Natural killer cell treated with Interleukin-12 subunit alpha and Interleukin-12 subunit beta and Interleukin-15 and Interleukin-18, amount 100 ng/mL, for 72 hours (primary cell): ENCODE measurements around the gene RASSF5. TPM values are rescaled to one million over a fixed set of nuclear protein-coding genes. Genes with fewer than 3 reads are reported as not detected.

Experiments used
- ATAC-seq, 2 donors: fragments of 150-1000 bp; cut with Tn5 transposase in 1 of 2; sonication (Bioruptor Pico), chemical (Tn5 transposase) in 1 of 2; 2 replicates each; pipeline ENCODE4 v1.10.0; 2021
- DNase-seq: peaks from one replicate; pipeline ENCODE4 v3.0.0; 2022; ENCODE audit warnings: low spot score
- H3K27ac Mint-ChIP-seq, 2 donors: 1 replicate in 1 of 2; 2 replicates in 1 of 2; pipeline ENCODE4 v1.8.0; 2022; ENCODE audit warnings: mixed read lengths in 2 of 2, mild to moderate bottlenecking in 1 of 2, moderate library complexity in 1 of 2
- H3K27me3 Mint-ChIP-seq, 2 donors: 1 replicate in 1 of 2; 2 replicates in 1 of 2; pipeline ENCODE4 v1.8.0; 2022; ENCODE audit warnings: mixed read lengths in 2 of 2
- H3K36me3 Mint-ChIP-seq: one replicate; pipeline ENCODE4 v1.8.0; 2022; ENCODE audit warnings: mixed read lengths
- H3K4me1 Mint-ChIP-seq, 2 donors: 1 replicate in 1 of 2; 2 replicates in 1 of 2; pipeline ENCODE4 v1.8.0; 2022; ENCODE audit warnings: low read depth in 2 of 2, mixed read lengths in 2 of 2, mild to moderate bottlenecking in 1 of 2
- H3K4me3 Mint-ChIP-seq: one replicate; pipeline ENCODE4 v1.8.0; 2022; ENCODE audit warnings: mixed read lengths
- H3K9me3 Mint-ChIP-seq: 2 replicates; pipeline ENCODE4 v1.8.0; 2022; ENCODE audit warnings: mixed read lengths
- total RNA-seq, 2 donors: library from RNA; stranded (reverse); gene quantifications; one replicate each; pipeline ENCODE4 v1.2.3, GENCODE V29; 2022

The RASSF5 gene
- 100 to 1,000 TPM; 178 to 260 TPM for total RNA-seq

- peak within 1 kb of the TSS; percentile 82 to 91 for H3K27ac Mint-ChIP-seq
- peak; percentile 84 for ATAC-seq
- H3K4me3 Mint-ChIP-seq = peak within 1 kb of the TSS; percentile 90
- DNase-seq = peak; percentile 94
- peaks cover 63 to 79% of the 10 kb centered on the region in 2 donors for H3K4me1 Mint-ChIP-seq
- H3K27me3 Mint-ChIP-seq = peaks cover 0 to 2% of the 10 kb centered on the region in 2 donors
- H3K9me3 Mint-ChIP-seq = no peaks in the 10 kb centered on the region
- no peaks in the 10 kb centered on the region for H3K36me3 Mint-ChIP-seq
Measured at GRCh38 chr1:206507284-206508129, at the start of gene RASSF5. Gene RASSF5 (plus strand): TSS chr1:206507531. CDS start chr1:206507603, 72 bp downstream.

DNA sequence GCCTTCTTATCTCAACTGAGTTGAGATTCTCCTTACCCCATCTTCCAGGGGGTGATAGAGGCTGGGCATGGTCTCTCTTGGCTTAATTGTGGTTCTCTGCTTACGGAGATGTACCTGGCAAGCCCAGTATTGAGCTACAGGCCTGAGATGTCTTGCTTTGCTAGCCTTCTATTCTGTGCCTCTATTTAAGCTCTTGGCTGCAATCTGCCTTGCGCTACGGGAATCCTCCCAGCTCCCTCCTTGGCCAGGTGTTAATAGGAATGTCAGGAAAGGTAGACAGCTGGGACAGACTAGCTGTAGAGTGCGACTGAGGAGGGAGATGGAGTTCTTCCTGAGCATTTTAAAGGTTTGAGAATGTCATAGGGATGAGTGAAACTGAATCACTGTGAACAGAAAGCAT is 47.6 kb upstream of the RASSF5 start:
- H3K27ac Mint-ChIP-seq = peak overlapping the region in 1 of 2 donors; percentile 72
- H3K9me3 Mint-ChIP-seq = no peaks in the 10 kb centered on the region

DNA sequence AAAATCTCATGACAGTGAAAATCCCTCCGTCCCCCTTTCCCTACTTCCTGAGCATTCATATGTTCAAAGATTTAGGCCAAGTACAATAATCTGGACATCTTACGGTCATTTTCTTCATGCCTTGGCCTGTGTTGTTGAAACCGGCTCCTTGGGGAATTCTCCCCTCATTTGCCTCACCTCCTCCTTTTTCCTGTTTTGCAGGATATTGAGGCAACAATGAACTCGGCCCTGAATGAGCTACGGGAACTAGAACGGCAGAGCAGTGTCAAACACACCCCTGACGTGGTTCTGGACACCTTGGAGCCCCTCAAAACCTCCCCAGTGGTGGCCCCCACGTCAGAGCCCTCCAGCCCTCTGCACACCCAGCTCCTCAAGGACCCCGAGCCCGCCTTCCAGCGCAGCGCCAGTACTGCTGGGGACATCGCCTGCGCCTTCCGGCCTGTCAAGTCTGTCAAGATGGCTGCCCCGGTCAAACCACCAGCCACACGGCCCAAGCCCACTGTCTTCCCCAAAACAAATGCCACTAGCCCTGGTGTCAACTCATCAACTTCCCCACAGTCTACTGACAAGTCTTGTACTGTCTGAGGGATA is 46.4 kb upstream of the RASSF5 start:
- no peak overlapping the region for H3K27ac Mint-ChIP-seq

More for the DNA sequence above, 47.6 kb upstream of the RASSF5 start:
- Mint-ChIP-seq H3K27me3 (no peaks in the 10 kb centered on the region), H3K4me1 (peaks cover 16 to 25% of the 10 kb centered on the region in 2 donors), H3K36me3 (peaks cover 6% of the 10 kb centered on the region), H3K4me3 (no peak overlapping the region)
- ATAC-seq = no peak
- DNase-seq = no peak

DNA sequence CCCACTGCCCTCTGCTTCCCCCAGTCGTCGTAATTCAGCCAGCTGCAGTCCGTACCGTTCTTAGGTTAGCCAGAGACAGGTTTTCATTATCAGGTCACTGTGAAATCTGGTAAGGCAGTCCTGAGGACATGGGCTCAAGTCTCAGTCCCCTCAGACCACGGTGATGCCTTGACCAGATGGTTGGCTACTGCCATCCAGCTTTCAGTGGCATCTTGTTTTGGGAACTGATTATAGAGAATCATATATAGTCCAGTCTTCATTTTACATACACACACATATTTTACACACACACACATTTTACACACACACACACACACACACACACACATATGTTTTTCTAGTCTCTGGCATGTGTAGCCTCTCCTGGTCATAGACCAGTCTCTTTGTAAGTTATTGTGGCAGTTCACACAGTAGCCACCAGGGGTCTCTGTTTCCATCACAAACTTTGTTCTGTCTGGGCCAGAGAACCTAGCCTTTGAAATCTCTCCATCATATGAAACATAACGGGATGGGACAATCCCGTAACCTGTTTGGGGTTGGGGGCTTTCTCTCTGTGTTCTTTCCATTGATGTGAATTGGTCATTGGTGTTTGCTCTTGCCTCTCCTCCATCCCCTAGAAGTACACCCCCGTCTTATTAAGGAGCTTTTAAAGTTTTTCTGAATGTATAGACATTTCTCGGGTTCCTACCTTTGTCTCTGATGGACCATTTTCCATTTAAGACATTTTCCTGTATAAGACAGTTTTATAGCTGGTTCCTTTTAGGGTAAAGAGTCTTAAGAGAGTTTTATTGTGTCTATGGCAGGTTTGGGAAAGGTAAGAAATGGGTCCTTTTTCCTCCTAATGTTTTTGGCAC is 45.5 kb upstream of the RASSF5 start:
- peaks cover 25 to 31% of the 10 kb centered on the region in 2 donors for H3K4me1 Mint-ChIP-seq
- no peak overlapping the region for H3K4me3 Mint-ChIP-seq
- H3K27me3 Mint-ChIP-seq = peaks cover 0 to 5% of the 10 kb centered on the region in 2 donors
- H3K36me3 Mint-ChIP-seq = peaks cover 6% of the 10 kb centered on the region
- DNase-seq (no peak), ATAC-seq (peak; percentile 70 to 77)
- H3K9me3 Mint-ChIP-seq = no peaks in the 10 kb centered on the region
- H3K27ac Mint-ChIP-seq = peak overlapping the region in 1 of 2 donors; percentile 70

More for the DNA sequence above, 46.4 kb upstream of the RASSF5 start:
- Mint-ChIP-seq H3K9me3 (no peaks in the 10 kb centered on the region), H3K4me3 (no peak overlapping the region), H3K4me1 (peaks cover 17 to 26% of the 10 kb centered on the region in 2 donors), H3K36me3 (peaks cover 6% of the 10 kb centered on the region), H3K27me3 (no peaks in the 10 kb centered on the region)
- no peak for ATAC-seq
- DNase-seq = no peak

GRCh38 chr1:206463137-206463536 is 44.2 kb upstream of the RASSF5 start:
- H3K9me3 Mint-ChIP-seq = no peaks in the 10 kb centered on the region
- ATAC-seq (no peak), DNase-seq (no peak)
- no peak overlapping the region for H3K4me3 Mint-ChIP-seq
- peaks cover under 1 to 8% of the 10 kb centered on the region in 2 donors for H3K27me3 Mint-ChIP-seq
- H3K36me3 Mint-ChIP-seq = peaks cover 6% of the 10 kb centered on the region
- H3K4me1 Mint-ChIP-seq = peaks cover 30 to 36% of the 10 kb centered on the region in 2 donors
- H3K27ac Mint-ChIP-seq = peak overlapping the region in 1 of 2 donors; percentile 3

GRCh38 chr1:206463911-206464310 is 43.4 kb upstream of the RASSF5 start:
- Mint-ChIP-seq H3K9me3 (no peaks in the 10 kb centered on the region), H3K4me3 (no peak overlapping the region), H3K27me3 (peaks cover 6 to 12% of the 10 kb centered on the region in 2 donors), H3K27ac (peak overlapping the region in 1 of 2 donors; percentile 3), H3K4me1 (peaks cover 34 to 40% of the 10 kb centered on the region in 2 donors), H3K36me3 (peaks cover 6% of the 10 kb centered on the region)
- DNase-seq (no peak), ATAC-seq (no peak)

DNA sequence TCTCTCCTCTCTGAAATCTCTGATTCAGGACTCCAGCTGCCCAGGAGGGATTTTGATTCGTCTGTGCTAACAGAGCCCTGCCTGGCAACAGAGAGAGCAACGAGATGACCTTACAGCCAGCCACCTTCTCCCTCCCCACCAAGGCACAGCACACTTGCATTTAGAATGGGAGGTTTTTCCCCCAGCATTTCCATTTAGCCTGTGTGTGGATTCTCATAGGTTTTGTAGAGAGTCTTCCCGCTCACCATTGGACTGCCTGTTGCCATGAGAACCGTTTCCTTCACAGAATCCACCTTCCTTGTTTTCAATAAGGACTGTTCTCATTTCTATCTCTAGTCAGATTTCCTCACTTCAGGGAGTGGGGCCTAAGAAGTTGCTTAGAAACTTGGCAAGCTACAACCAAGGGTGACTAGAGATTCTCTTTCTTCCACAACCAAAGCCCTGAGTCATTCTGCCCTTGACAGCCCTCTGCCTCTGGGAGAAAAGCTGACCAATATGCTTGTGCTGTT is 42.8 kb upstream of the RASSF5 start:
- peak overlapping the region in 1 of 2 donors; percentile 34 for H3K27ac Mint-ChIP-seq
- no peak for DNase-seq
- H3K9me3 Mint-ChIP-seq = no peaks in the 10 kb centered on the region
- H3K27me3 Mint-ChIP-seq = peaks cover 6 to 12% of the 10 kb centered on the region in 2 donors
- H3K4me1 Mint-ChIP-seq = peaks cover 36 to 40% of the 10 kb centered on the region in 2 donors
- no peak overlapping the region for H3K4me3 Mint-ChIP-seq
- H3K36me3 Mint-ChIP-seq = peaks cover 6% of the 10 kb centered on the region
- ATAC-seq = no peak

GRCh38 chr1:206465951-206466350 is 41.4 kb upstream of the RASSF5 start:
- Mint-ChIP-seq H3K4me1 (peaks cover 46 to 49% of the 10 kb centered on the region in 2 donors), H3K36me3 (peaks cover 6% of the 10 kb centered on the region), H3K4me3 (peak overlapping the region; percentile 57), H3K27me3 (peaks cover 6 to 12% of the 10 kb centered on the region in 2 donors), H3K9me3 (no peaks in the 10 kb centered on the region), H3K27ac (peak overlapping the region; percentile 34 to 45)
- DNase-seq (no peak), ATAC-seq (peak in 1 of 2 donors; percentile 4)

- H3K4me3 Mint-ChIP-seq = peak overlapping the region; percentile 58
- H3K27ac Mint-ChIP-seq = peak overlapping the region; percentile 34 to 45
- DNase-seq (no peak), ATAC-seq (no peak)
- H3K9me3 Mint-ChIP-seq = no peaks in the 10 kb centered on the region
- peaks cover 6 to 12% of the 10 kb centered on the region in 2 donors for H3K27me3 Mint-ChIP-seq
- H3K36me3 Mint-ChIP-seq = peaks cover 6% of the 10 kb centered on the region
- H3K4me1 Mint-ChIP-seq = peaks cover 52 to 55% of the 10 kb centered on the region in 2 donors
Measured at GRCh38 chr1:206466840-206467649, 40.3 kb upstream of the RASSF5 start.

GRCh38 chr1:206467915-206468314 is 39.4 kb upstream of the RASSF5 start:
- H3K4me3 Mint-ChIP-seq = no peak overlapping the region
- DNase-seq = no peak
- no peak for ATAC-seq
- peaks cover 6% of the 10 kb centered on the region for H3K36me3 Mint-ChIP-seq
- H3K4me1 Mint-ChIP-seq = peaks cover 56 to 60% of the 10 kb centered on the region in 2 donors
- H3K27ac Mint-ChIP-seq = peak overlapping the region; percentile 53 to 96
- H3K27me3 Mint-ChIP-seq = peaks cover 6 to 12% of the 10 kb centered on the region in 2 donors
- no peaks in the 10 kb centered on the region for H3K9me3 Mint-ChIP-seq

GRCh38 chr1:206468571-206468970 is 38.8 kb upstream of the RASSF5 start:
- ATAC-seq (no peak), DNase-seq (no peak)
- peak overlapping the region; percentile 16 for H3K4me3 Mint-ChIP-seq
- H3K36me3 Mint-ChIP-seq = peaks cover under 1% of the 10 kb centered on the region
- peaks cover 60% of the 10 kb centered on the region in 2 donors for H3K4me1 Mint-ChIP-seq
- H3K9me3 Mint-ChIP-seq = no peaks in the 10 kb centered on the region
- H3K27ac Mint-ChIP-seq = peak overlapping the region; percentile 53 to 96
- H3K27me3 Mint-ChIP-seq = peaks cover 6 to 12% of the 10 kb centered on the region in 2 donors

DNA sequence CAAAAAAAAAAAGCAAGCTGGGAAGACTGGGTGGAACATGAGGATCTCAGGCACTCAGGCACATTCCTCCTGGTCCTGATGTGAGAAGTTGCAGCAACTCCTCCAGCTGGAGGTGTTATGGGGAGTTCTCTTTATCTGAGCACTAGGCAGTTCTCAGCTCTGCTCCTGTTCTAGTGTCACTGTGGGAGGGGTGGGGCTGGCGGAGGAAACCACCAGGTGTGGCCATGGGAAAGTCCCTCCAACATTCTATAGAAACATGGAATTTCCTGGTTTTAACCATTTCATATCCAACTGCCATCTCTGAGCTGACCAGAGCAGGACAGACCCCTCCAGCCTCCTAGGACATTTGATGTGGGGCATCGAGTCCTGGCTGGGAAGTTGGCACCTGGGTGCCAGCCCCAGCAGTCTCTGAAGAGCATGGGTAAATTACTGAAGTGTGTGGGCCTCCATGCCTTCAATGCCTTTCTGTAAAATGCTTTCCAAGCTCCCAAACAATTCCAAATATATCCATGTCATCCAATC is 37.9 kb upstream of the RASSF5 start:
- Mint-ChIP-seq H3K4me1 (peaks cover 59 to 65% of the 10 kb centered on the region in 2 donors), H3K36me3 (no peaks in the 10 kb centered on the region)
- ATAC-seq = no peak

More for the DNA sequence above, 37.9 kb upstream of the RASSF5 start:
- H3K9me3 Mint-ChIP-seq = no peaks in the 10 kb centered on the region
- H3K27ac Mint-ChIP-seq = peak overlapping the region; percentile 85 to 96
- peaks cover 6 to 12% of the 10 kb centered on the region in 2 donors for H3K27me3 Mint-ChIP-seq
- peak overlapping the region; percentile 81 for H3K4me3 Mint-ChIP-seq
- DNase-seq = no peak
